GM18508 (cell line): Measurements from ENCODE around the gene HOXA10.

Source experiments
- ATAC-seq: cut with Tn5 transposase; IDR thresholded peaks from one replicate; pipeline ENCODE4 v1.9.1; 2021; ENCODE audit warnings: moderate number of reproducible peaks; ENCODE audit not compliant: insufficient read depth, unreplicated experiment

Gene HOXA10

GRCh38 chr7:27148031-27148755 is 25.9 kb downstream of the HOXA10 start:
- ATAC-seq: no peak

DNA sequence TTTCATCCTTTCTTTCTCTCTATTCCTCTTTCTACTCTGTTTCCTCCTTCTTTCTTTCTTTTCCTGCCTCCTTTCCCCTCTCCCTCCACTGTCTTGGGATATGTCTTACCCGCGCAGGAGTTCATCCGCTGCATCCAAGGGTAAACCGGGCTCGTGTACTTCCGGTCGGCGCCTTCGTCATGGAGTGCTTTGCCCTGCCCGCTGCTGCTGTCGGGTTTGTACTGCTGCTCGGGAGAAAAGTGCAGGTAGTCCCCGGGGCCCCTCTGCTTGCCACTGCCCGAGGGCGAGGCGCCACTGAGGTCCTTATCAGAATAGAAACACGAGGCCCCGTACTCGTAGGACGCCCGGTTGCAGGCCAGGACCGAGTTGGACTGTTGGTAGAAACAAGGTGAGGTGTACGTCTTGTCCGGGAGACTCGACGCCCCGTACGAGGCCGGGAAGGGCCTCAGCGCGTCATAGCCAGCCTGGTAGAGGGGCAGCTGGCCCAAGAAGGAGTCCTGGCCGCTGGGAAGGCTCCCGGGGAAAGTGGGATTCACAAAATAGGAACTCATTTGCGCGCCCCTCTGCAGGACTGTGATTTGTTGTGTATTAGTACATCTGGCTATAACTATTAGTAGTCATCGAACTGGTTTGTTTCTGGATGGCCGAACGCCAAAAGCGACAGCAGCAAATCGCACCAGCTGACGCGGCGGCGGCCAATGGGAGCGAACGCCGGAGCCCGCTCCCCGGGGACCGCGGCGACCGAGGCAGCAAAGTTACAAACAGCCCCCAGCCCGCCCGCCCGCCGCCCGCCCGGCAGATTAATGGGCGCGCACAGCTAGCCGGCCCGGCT is 26.7 kb downstream of the HOXA10 start, which contains the start of gene HOXA6:
Gene HOXA6 (minus strand): TSS at position 576 of the 832 bp plus-strand sequence. CDS start 25 bp downstream, at position 551.
- no peak for ATAC-seq

- no peak for ATAC-seq
Measured at GRCh38 chr7:27146491-27147198, 27.5 kb downstream of the HOXA10 start.

DNA sequence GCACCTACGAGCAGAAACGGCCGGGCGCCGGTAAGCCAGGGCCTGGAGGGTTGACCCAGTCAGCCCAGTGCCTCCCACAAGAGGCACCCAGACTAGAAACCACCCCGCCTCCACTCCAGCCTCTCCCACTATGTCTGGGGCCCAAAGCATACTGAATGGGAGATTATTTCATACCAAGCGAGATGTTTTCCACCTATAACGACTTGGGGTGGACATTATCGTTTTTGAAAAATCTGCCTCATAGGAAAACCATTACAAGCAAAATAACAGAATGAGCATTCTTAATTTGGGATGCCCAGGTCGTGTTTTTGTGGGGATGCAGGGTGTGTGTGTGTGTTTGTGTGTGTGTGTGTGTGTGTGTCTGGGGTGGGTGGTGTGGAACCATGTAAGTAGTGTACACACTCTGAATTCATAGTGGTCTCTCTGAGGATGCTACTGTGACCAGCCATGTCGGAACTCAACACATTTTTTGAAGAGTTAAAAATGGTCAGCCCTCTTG is 28.2 kb downstream of the HOXA10 start:
- no peak for ATAC-seq

DNA sequence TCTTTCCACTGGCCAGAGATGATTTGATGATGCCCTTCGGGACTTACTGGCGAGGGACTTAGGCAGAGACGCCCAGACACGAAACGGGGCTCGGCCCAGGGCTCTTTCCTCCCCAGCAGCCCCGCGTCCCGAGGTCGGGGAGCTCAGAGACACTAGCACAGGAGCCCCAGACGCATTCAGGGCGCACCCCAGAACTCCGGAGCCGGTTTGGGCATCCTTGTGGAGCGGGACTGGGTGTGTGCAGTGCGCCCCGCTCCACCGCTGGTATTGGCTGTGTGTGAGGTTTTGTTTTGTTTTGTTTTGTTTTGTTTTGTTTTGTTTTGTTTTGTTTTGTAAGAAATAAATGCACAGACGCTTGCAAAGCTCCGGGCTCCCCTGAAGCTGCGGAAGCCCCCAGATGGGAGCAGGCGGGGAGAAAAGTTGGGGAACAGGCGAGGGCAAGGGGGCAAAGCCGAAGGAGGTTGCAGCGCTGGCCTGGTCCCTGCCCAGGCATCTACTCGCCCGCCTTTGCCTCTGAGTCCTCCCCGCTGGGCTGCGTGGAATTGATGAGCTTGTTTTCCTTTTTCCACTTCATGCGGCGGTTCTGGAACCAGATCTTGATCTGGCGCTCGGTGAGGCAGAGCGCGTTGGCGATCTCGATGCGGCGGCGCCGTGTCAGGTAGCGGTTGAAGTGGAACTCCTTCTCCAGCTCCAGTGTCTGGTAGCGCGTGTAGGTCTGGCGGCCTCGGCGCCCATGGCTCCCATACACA is 28.8 kb downstream of the HOXA10 start:
- ATAC-seq: no peak

DNA sequence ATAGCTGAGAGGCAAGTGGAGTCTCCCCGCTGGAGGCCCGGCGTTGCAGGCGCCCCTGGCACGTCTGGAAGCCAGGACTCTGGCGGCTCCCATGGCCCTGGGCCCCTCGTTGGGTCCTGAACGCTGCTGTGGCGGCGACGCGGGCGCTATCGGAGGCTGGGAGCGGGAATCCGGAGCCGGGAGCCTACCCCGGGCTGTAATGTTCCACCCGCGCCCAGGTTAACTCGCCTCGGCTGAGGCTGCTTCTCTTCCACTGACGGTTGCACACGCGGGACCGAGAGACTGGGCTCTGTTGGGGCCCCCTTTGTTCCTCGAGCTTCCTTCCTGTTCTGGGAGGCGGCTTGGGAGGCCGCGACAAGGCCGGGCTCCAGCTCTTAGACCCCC is 29.3 kb downstream of the HOXA10 start:
- no peak for ATAC-seq

DNA sequence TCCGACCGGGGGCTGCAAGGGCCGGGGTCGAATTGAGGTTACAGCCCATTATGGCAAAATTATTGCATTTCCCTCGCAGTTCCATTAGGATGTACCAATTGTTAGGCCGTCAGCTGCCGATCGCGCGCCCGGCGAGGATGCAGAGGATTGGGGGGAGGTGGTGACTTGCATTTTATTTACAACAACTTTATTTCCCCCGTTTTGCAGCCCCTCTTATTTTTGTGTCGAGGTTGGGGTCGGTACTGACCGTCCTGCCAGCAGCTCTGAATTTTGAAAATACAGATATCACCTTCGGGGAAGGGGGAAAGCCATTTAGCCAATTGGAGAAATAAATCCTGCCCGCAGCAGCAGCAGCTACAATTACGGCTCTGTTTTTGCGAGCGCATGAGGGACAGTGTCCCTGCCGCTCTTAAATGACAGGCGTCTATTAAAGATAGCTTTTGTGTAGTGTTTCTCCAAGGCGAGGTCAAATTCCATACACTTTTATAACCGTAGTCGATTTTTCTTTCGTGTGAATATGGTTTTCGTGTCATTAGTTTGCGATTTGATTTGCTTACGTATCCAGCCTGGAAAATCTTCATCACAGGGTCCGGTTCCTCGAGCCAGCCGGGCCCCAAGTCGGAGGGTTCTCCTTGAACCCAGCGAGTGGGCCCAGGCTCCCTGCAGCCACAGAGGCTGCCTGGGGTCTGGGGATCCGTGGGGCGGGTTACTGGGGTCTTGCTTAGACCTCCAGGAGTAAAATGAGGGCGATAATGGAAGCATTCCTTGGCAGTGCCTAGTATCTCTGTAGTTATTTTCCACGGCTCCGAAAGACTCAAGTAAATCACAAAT is 30.0 kb downstream of the HOXA10 start:
- ATAC-seq: no peak

DNA sequence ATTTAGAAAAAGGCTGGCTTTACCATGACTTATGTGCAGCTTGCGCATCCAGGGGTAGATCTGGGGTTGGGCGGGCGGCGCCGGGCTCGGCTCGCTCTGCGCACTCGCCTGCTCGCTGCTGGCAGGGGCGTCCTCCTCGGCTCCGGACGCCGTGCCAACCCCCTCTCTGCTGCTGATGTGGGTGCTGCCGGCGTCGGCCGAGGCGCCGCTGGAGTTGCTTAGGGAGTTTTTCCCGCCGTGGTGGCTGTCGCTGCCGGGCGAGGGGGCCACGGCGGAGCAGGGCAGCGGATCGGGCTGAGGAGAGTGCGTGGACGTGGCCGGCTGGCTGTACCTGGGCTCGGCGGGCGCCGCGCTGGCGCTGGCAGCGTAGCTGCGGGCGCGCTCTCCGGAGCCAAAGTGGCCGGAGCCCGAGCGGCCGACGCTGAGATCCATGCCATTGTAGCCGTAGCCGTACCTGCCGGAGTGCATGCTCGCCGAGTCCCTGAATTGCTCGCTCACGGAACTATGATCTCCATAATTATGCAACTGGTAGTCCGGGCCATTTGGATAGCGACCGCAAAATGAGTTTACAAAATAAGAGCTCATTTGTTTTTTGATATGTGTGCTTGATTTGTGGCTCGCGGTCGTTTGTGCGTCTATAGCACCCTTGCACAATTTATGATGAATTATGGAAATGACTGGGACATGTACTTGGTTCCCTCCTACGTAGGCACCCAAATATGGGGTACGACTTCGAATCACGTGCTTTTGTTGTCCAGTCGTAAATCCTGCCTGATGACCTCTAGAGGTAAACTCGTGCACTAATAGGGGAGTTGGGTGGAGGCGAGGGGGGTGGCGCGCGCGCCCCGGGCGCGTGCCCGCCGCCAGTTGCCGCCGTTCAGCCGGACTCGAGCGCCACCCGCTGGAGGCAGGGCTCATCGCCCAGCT is 30.8 kb downstream of the HOXA10 start, which contains the start of gene HOXA5:
Gene HOXA5 (minus strand): TSS at position 659 of the 927 bp plus-strand sequence. CDS start 74 bp downstream, at position 585.
- ATAC-seq: no peak

DNA sequence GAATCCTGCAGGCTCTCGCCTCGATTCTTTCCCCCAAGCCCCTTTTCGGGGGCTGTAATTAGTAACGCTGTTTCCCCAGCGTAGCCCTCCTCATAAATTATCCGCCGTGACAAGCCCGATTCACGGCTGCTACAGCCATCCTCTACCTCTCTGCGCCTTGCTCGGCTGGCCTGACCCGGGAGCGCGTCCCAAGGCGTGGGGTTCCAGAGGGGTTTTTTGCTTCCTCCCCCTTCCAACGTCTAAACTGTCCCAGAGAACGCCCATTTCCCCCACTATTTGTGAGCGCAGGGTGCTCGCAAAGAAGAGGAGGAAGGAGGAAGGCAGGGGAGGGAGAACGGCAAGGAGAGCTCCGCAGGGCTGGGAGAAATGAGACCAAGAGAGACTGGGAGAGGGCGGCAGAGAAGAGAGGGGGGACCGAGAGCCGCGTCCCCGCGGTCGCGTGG is 31.5 kb downstream of the HOXA10 start:
- no peak for ATAC-seq

GRCh38 chr7:27141923-27142579 is 32.1 kb downstream of the HOXA10 start:
- no peak for ATAC-seq

- no peak for ATAC-seq
Measured at GRCh38 chr7:27141137-27141922, 32.8 kb downstream of the HOXA10 start.

GRCh38 chr7:27140126-27140857 is 33.8 kb downstream of the HOXA10 start:
- no peak for ATAC-seq

DNA sequence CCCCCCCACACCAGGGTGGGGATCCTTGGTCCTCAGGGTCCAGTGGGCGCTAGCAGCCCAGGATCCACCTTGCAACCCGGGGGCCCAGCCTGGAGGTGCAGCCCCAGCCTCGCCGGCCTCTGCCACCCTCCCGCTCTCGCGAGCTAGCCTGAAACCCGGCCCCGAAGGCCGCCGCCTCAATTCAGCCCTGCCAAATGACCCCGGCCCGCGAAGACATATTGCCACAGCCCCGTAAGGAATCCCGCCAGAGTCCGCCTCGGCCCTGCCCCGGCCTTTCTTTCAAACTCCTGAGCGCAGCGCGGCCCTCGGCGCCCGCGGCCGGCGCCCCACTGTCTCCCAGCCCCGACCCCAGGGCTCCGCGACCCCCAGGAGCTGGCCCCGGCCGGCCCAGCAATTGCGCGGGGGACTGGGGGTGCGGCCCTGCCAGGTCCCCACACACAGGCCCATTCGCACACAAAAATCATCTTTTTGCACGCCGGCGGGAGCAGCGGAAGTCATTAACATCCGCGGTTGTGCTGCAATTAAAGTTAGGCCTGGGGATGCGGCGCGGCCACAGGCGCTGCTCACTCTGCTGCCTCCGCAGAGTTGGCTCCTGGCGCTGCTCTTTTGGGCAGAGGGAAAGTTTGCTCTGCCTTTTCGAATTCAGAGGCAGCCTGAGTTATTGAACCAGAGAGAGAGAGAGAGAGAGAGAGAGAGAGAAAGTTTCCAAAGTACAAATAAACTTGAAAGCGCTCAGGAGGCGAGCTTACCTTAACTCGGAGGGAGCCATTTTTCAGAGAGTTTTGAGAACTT is 34.6 kb downstream of the HOXA10 start:
- ATAC-seq: no peak

- ATAC-seq: no peak
Measured at GRCh38 chr7:27138985-27139333, 35.2 kb downstream of the HOXA10 start.

DNA sequence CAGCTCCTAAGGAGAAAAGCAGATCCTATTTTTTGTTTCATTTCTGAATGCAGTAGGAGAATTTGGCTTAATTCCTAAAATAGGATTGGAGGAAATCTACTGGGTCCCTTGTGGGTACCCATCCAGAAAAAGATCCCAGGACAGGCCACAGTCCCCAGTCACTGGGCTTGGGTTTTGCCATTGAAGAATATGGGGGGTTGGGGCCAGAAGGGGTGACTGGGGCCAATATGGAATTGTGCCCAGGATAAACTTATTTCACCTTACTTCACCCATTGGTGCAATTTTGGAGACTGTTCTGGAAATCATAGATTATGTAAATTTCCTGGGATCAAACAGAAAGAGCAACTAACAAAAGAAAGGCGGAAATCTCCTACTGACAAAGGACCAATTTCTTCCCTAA is 35.6 kb downstream of the HOXA10 start:
- ATAC-seq: no peak
